Neuronal stem cell (in vitro differentiated cells): Measurements from ENCODE around the gene SENP7.

ENCODE experiments used
- DNase-seq: peaks from one replicate; pipeline ENCODE4 v3.0.0-alpha.2; 2013; ENCODE audit warnings: low spot score
- H2AFZ ChIP-seq: one replicate; pipeline ENCODE4 v1.6.1; 2013; ENCODE audit warnings: mild to moderate bottlenecking, low read length, inconsistent platforms
- H2AK5ac ChIP-seq: 2 replicates; pipeline ENCODE4 v1.6.1; 2013; ENCODE audit warnings: low read depth, mild to moderate bottlenecking, inconsistent platforms, low read length, moderate library complexity, mixed read lengths
- H2BK120ac ChIP-seq: 2 replicates; pipeline ENCODE4 v1.6.1; 2013; ENCODE audit warnings: low read depth, mild to moderate bottlenecking, inconsistent platforms, low read length, moderate library complexity, mixed read lengths
- H2BK12ac ChIP-seq: one replicate; pipeline ENCODE4 v1.6.1; 2013; ENCODE audit warnings: low read length, inconsistent platforms
- H2BK15ac ChIP-seq: 2 replicates; pipeline ENCODE4 v1.6.1; 2013; ENCODE audit warnings: mild to moderate bottlenecking, low read length, inconsistent platforms, mixed read lengths
- H2BK5ac ChIP-seq: one replicate; pipeline ENCODE4 v1.6.1; 2013; ENCODE audit warnings: inconsistent platforms, mild to moderate bottlenecking, low read length, moderate library complexity
- H3K14ac ChIP-seq: one replicate; pipeline ENCODE4 v1.6.1; 2013; ENCODE audit warnings: low read length, inconsistent platforms
- H3K18ac ChIP-seq: 2 replicates; pipeline ENCODE4 v1.6.1; 2013; ENCODE audit warnings: low read length, inconsistent platforms
- H3K23ac ChIP-seq: 2 replicates; pipeline ENCODE4 v1.6.1; 2013; ENCODE audit warnings: low read depth, mild to moderate bottlenecking, mixed read lengths, low read length, inconsistent platforms; ENCODE audit not compliant: poor library complexity
- H3K27ac ChIP-seq: replicated peaks from 3 replicates; pipeline ENCODE4 v1.5.1; 2013; ENCODE audit warnings: low read length, inconsistent platforms
- H3K27me3 ChIP-seq, 3 experiments: 2 replicates each; pipeline ENCODE4 v1.6.1; 2013; ENCODE audit warnings: low read length in 3 of 3, mild to moderate bottlenecking in 2 of 3, inconsistent platforms in 1 of 3, low read depth in 1 of 3, mixed read lengths in 1 of 3, moderate library complexity in 1 of 3; ENCODE audit not compliant: control insufficient read depth in 3 of 3, insufficient read depth in 3 of 3
- H3K36me3 ChIP-seq, 2 donors: replicated peaks in 1 of 2; 2 replicates each; pipeline ENCODE4 v1.6.1; 2013; ENCODE audit warnings: low read length in 2 of 2; ENCODE audit not compliant: control insufficient read depth in 2 of 2, insufficient read depth in 2 of 2
- H3K4ac ChIP-seq: 2 replicates; pipeline ENCODE4 v1.6.1; 2013; ENCODE audit warnings: inconsistent platforms, mild to moderate bottlenecking, low read length, moderate library complexity
- H3K4me1 ChIP-seq, 2 donors: 1 replicate in 1 of 2; 2 replicates in 1 of 2; pipeline ENCODE4 v1.6.1; 2013; ENCODE audit warnings: low read length in 2 of 2, low read depth in 1 of 2; ENCODE audit not compliant: control insufficient read depth in 2 of 2, insufficient read depth in 1 of 2
- H3K4me2 ChIP-seq: one replicate; pipeline ENCODE4 v1.6.1; 2013; ENCODE audit warnings: mild to moderate bottlenecking, low read length, inconsistent platforms; ENCODE audit not compliant: insufficient read depth, poor library complexity, severe bottlenecking
- H3K4me3 ChIP-seq, 2 donors: 2 replicates each; pipeline ENCODE4 v1.5.1; 2013; ENCODE audit warnings: low read length in 2 of 2, mild to moderate bottlenecking in 2 of 2, inconsistent platforms in 1 of 2, moderate library complexity in 1 of 2
- H3K79me1 ChIP-seq: one replicate; pipeline ENCODE4 v1.6.1; 2013; ENCODE audit warnings: low read depth, mild to moderate bottlenecking, inconsistent platforms, low read length, moderate library complexity
- H3K9ac ChIP-seq: one replicate; pipeline ENCODE4 v1.6.1; 2013; ENCODE audit warnings: mild to moderate bottlenecking, low read depth, low read length, inconsistent platforms; ENCODE audit not compliant: poor library complexity
- H3K9me3 ChIP-seq, 2 donors: replicated peaks in 1 of 2; 2 replicates each; pipeline versions ENCODE3 to v1.6.1; 2013; ENCODE audit warnings: low read length in 2 of 2, mild to moderate bottlenecking in 2 of 2, inconsistent platforms in 1 of 2, low read depth in 1 of 2, mixed read lengths in 1 of 2, moderate library complexity in 1 of 2; ENCODE audit not compliant: control insufficient read depth in 2 of 2, insufficient read depth in 1 of 2
- H4K8ac ChIP-seq: one replicate; pipeline ENCODE4 v1.6.1; 2013; ENCODE audit warnings: low read depth, mild to moderate bottlenecking, inconsistent platforms, low read length, moderate library complexity
- H4K91ac ChIP-seq: one replicate; pipeline ENCODE4 v1.6.1; 2013; ENCODE audit warnings: low read length, low read depth, mild to moderate bottlenecking, inconsistent platforms; ENCODE audit not compliant: poor library complexity
- WGBS, 2 donors: extraction: QIAGEN DNeasy Blood & Tissue Kit; methylation state at CpG; one replicate each; pipeline ENCODE4 v1.1.7; 2013; ENCODE audit warnings: missing lambda C conversion rate in 2 of 2, mixed read lengths in 1 of 2; ENCODE audit not compliant: insufficient read length in 2 of 2, insufficient replicate concordance in 1 of 2; ENCODE audit errors: extremely low coverage in 2 of 2; 5-methylcytosine and 5-hydroxymethylcytosine counted together

SENP7 gene

GRCh38 chr3:101466465-101467309 lies 46.3 kb downstream of the SENP7 start:
- Histone ChIP-seq H3K14ac (peak overlapping the region; percentile 63), H3K9ac (no peak overlapping the region), H2AFZ (peak overlapping the region; percentile 85), H3K4me3 (peak overlapping the region; percentile 30 to 42), H2AK5ac (no peak overlapping the region), H3K9me3 (peaks cover 0 to 5% of the 10 kb centered on the region in 2 donors), H3K4me2 (peak overlapping the region; percentile 19), H2BK120ac (no peak overlapping the region), H3K79me1 (peaks cover 5% of the 10 kb centered on the region), H3K4me1 (peaks cover 6% of the 10 kb centered on the region in 2 donors), H3K18ac (peak overlapping the region; percentile 33), H4K91ac (no peak overlapping the region), H2BK5ac (no peak overlapping the region), H3K4ac (no peak overlapping the region), H4K8ac (no peak overlapping the region), H3K27me3 (peaks cover 0 to 2% (median 0%) of the 10 kb centered on the region in 3 experiments), H3K36me3 (no peaks in the 10 kb centered on the region), H2BK12ac (no peak overlapping the region), H2BK15ac (no peak overlapping the region), H3K23ac (peak overlapping the region; percentile 45), H3K27ac (peak overlapping the region; percentile 50)
- DNase-seq, result peak; percentile 6
- no CpG with 5 or more reads among the region's 17 CpGs for WGBS, 2 donors

- no peak overlapping the region for H2AFZ ChIP-seq
- H2BK12ac ChIP-seq, result no peak overlapping the region
- H2AK5ac ChIP-seq, result no peak overlapping the region
- no CpG with 5 or more reads among the region's 2 CpGs for WGBS, 2 donors
- H3K4me2 ChIP-seq, result no peak overlapping the region
- H3K4ac ChIP-seq, result no peak overlapping the region
- H2BK15ac ChIP-seq, result no peak overlapping the region
- H3K27ac ChIP-seq, result no peak overlapping the region
- DNase-seq, result no peak
- peak overlapping the region in 1 of 2 donors; percentile 55 for H3K4me3 ChIP-seq
- no peak overlapping the region for H2BK120ac ChIP-seq
- no peak overlapping the region for H3K23ac ChIP-seq
- H3K9me3 ChIP-seq, result peaks cover 0 to 5% of the 10 kb centered on the region in 2 donors
- no peak overlapping the region for H2BK5ac ChIP-seq
- no peak overlapping the region for H4K91ac ChIP-seq
- peaks cover 6% of the 10 kb centered on the region in 2 donors for H3K4me1 ChIP-seq
- H3K36me3 ChIP-seq, result no peaks in the 10 kb centered on the region
- no peak overlapping the region for H3K14ac ChIP-seq
- peaks cover 0 to 2% (median 0%) of the 10 kb centered on the region in 3 experiments for H3K27me3 ChIP-seq
- H3K9ac ChIP-seq, result no peak overlapping the region
- H3K79me1 ChIP-seq, result peaks cover 5% of the 10 kb centered on the region
- no peak overlapping the region for H4K8ac ChIP-seq
- no peak overlapping the region for H3K18ac ChIP-seq
Observed at GRCh38 chr3:101464235-101464634, 48.8 kb downstream of the SENP7 start.

- no peak overlapping the region for H2BK120ac ChIP-seq
- H3K18ac ChIP-seq, result no peak overlapping the region
- no peak overlapping the region for H2AK5ac ChIP-seq
- H4K91ac ChIP-seq, result no peak overlapping the region
- no peak overlapping the region for H3K4me2 ChIP-seq
- H2BK12ac ChIP-seq, result no peak overlapping the region
- H2BK15ac ChIP-seq, result no peak overlapping the region
- no peak overlapping the region for H2BK5ac ChIP-seq
- H3K4me3 ChIP-seq, result no peak overlapping the region
- peaks cover 0 to 5% of the 10 kb centered on the region in 2 donors for H3K9me3 ChIP-seq
- H3K23ac ChIP-seq, result no peak overlapping the region
- H2AFZ ChIP-seq, result no peak overlapping the region
- H3K79me1 ChIP-seq, result peaks cover 5% of the 10 kb centered on the region
- no peak overlapping the region for H3K4ac ChIP-seq
- no peak for DNase-seq
- H4K8ac ChIP-seq, result no peak overlapping the region
- no peak overlapping the region for H3K27ac ChIP-seq
- WGBS, 2 donors, result no CpG with 5 or more reads among the region's 4 CpGs
- peaks cover 1 to 21% of the 10 kb centered on the region in 2 donors for H3K36me3 ChIP-seq
- H3K27me3 ChIP-seq, result peaks cover 0 to 2% (median 0%) of the 10 kb centered on the region in 3 experiments
- H3K9ac ChIP-seq, result no peak overlapping the region
- no peak overlapping the region for H3K14ac ChIP-seq
- H3K4me1 ChIP-seq, result peaks cover 0 to under 1% of the 10 kb centered on the region in 2 donors
Observed at GRCh38 chr3:101461451-101461850, 51.6 kb downstream of the SENP7 start.

GRCh38 chr3:101458387-101458786 lies 54.6 kb downstream of the SENP7 start:
- no CpG with 5 or more reads among the region's 2 CpGs for WGBS, 2 donors
- H3K27me3 ChIP-seq, result no peaks in the 10 kb centered on the region
- H3K18ac ChIP-seq, result no peak overlapping the region
- H4K91ac ChIP-seq, result no peak overlapping the region
- no peak overlapping the region for H2BK120ac ChIP-seq
- H3K4me2 ChIP-seq, result no peak overlapping the region
- H3K79me1 ChIP-seq, result no peaks in the 10 kb centered on the region
- H3K4me3 ChIP-seq, result no peak overlapping the region
- H3K14ac ChIP-seq, result no peak overlapping the region
- no peak overlapping the region for H2BK12ac ChIP-seq
- no peak overlapping the region for H3K9ac ChIP-seq
- H3K36me3 ChIP-seq, result peaks cover 1 to 26% of the 10 kb centered on the region in 2 donors
- H3K4me1 ChIP-seq, result no peaks in the 10 kb centered on the region
- H2BK15ac ChIP-seq, result no peak overlapping the region
- H2BK5ac ChIP-seq, result no peak overlapping the region
- no peaks in the 10 kb centered on the region for H3K9me3 ChIP-seq
- no peak overlapping the region for H3K4ac ChIP-seq
- H3K27ac ChIP-seq, result no peak overlapping the region
- H2AFZ ChIP-seq, result no peak overlapping the region
- no peak overlapping the region for H4K8ac ChIP-seq
- no peak for DNase-seq
- H2AK5ac ChIP-seq, result no peak overlapping the region
- no peak overlapping the region for H3K23ac ChIP-seq
